ENCODE measurements around the gene CRTC1.
A peak's percentile ranks its signal among the peaks of the same experiment; 100 is the strongest.
"Not testable (repeated sequence)": the region's sequence is repeated elsewhere in the genome, so short reads cannot be mapped to it uniquely, and the experiment has no call there.

The CRTC1 gene

GRCh38 chr19:18733196-18733647 lies 49.7 kb downstream of the CRTC1 start:
- H3K79me1 ChIP-seq (ENCODE audit: low read depth, low read length) = peaks cover 12% of the 10 kb centered on the region

GRCh38 chr19:18733762-18734332 lies 50.4 kb downstream of the CRTC1 start:
- not testable (repeated sequence) for H2BK5ac ChIP-seq (ENCODE audit: low read length); H3K27ac ChIP-seq (replicated peaks; ENCODE audit: low read length); H3K18ac ChIP-seq (ENCODE audit: low read length); H3K36me3 ChIP-seq (replicated peaks in 1 of 2; ENCODE audit: control insufficient read depth in 2 of 2, insufficient read depth in 2 of 2, low read length in 2 of 2); H3K9ac ChIP-seq (ENCODE audit: low read depth, low read length, poor library complexity); H3K4me1 ChIP-seq (ENCODE audit: control insufficient read depth in 2 of 2, insufficient read depth in 1 of 2, low read depth in 1 of 2, low read length in 2 of 2); H4K91ac ChIP-seq (ENCODE audit: low read depth, low read length, poor library complexity); H3K4ac ChIP-seq (ENCODE audit: low read length); H2AFZ ChIP-seq (ENCODE audit: low read length); H2BK12ac ChIP-seq (ENCODE audit: low read length); H3K27me3 ChIP-seq (ENCODE audit: control insufficient read depth in 3 of 3, insufficient read depth in 3 of 3, low read depth in 1 of 3, low read length in 3 of 3); H2BK15ac ChIP-seq (ENCODE audit: low read length); H2AK5ac ChIP-seq (ENCODE audit: low read depth, low read length); H3K23ac ChIP-seq (ENCODE audit: low read depth, low read length, poor library complexity); H3K14ac ChIP-seq (ENCODE audit: low read length); DNase-seq (ENCODE audit: low spot score); H4K8ac ChIP-seq (ENCODE audit: low read depth, low read length); H2BK120ac ChIP-seq (ENCODE audit: low read depth, low read length); H3K4me3 ChIP-seq (ENCODE audit: low read length in 2 of 2); H3K9me3 ChIP-seq (replicated peaks in 1 of 2; ENCODE audit: control insufficient read depth in 2 of 2, insufficient read depth in 1 of 2, low read depth in 1 of 2, low read length in 2 of 2); H3K4me2 ChIP-seq (ENCODE audit: insufficient read depth, low read length, poor library complexity, severe bottlenecking)
- WGBS, 2 donors (ENCODE audit: extremely low coverage in 2 of 2, insufficient read length in 2 of 2, insufficient replicate concordance in 1 of 2) = no CpG with 5 or more reads among the region's 11 CpGs
- peaks cover 14% of the 10 kb centered on the region for H3K79me1 ChIP-seq (ENCODE audit: low read depth, low read length)

More at GRCh38 chr19:18733196-18733647, 49.7 kb downstream of the CRTC1 start:
- no peak overlapping the region for H2AFZ ChIP-seq (ENCODE audit: low read length)
- no peak overlapping the region for H4K8ac ChIP-seq (ENCODE audit: low read depth, low read length)
- no peak overlapping the region for H4K91ac ChIP-seq (ENCODE audit: low read depth, low read length, poor library complexity)
- no peak overlapping the region for H3K23ac ChIP-seq (ENCODE audit: low read depth, low read length, poor library complexity)
- H3K4ac ChIP-seq (ENCODE audit: low read length) = no peak overlapping the region
- H3K4me2 ChIP-seq (ENCODE audit: insufficient read depth, low read length, poor library complexity, severe bottlenecking) = no peak overlapping the region
- no peak for DNase-seq (ENCODE audit: low spot score)
- H2BK12ac ChIP-seq (ENCODE audit: low read length) = peak overlapping the region; percentile 41
- no peaks in the 10 kb centered on the region for H3K9me3 ChIP-seq (replicated peaks in 1 of 2; ENCODE audit: control insufficient read depth in 2 of 2, insufficient read depth in 1 of 2, low read depth in 1 of 2, low read length in 2 of 2)
- no peak overlapping the region for H2BK15ac ChIP-seq (ENCODE audit: low read length)
- H2BK120ac ChIP-seq (ENCODE audit: low read depth, low read length) = no peak overlapping the region
- WGBS, 2 donors (ENCODE audit: extremely low coverage in 2 of 2, insufficient read length in 2 of 2, insufficient replicate concordance in 1 of 2) = no CpG with 5 or more reads among the region's 11 CpGs
- H2AK5ac ChIP-seq (ENCODE audit: low read depth, low read length) = peak overlapping the region; percentile 37
- no peak overlapping the region for H3K4me3 ChIP-seq (ENCODE audit: low read length in 2 of 2)
- H3K18ac ChIP-seq (ENCODE audit: low read length) = no peak overlapping the region
- H3K14ac ChIP-seq (ENCODE audit: low read length) = no peak overlapping the region
- H3K27ac ChIP-seq (replicated peaks; ENCODE audit: low read length) = no peak overlapping the region
- H2BK5ac ChIP-seq (ENCODE audit: low read length) = no peak overlapping the region
- no peaks in the 10 kb centered on the region for H3K27me3 ChIP-seq (ENCODE audit: control insufficient read depth in 3 of 3, insufficient read depth in 3 of 3, low read depth in 1 of 3, low read length in 3 of 3)
- no peak overlapping the region for H3K9ac ChIP-seq (ENCODE audit: low read depth, low read length, poor library complexity)
- H3K36me3 ChIP-seq (replicated peaks in 1 of 2; ENCODE audit: control insufficient read depth in 2 of 2, insufficient read depth in 2 of 2, low read length in 2 of 2) = no peaks in the 10 kb centered on the region
- H3K4me1 ChIP-seq (ENCODE audit: control insufficient read depth in 2 of 2, insufficient read depth in 1 of 2, low read depth in 1 of 2, low read length in 2 of 2) = peaks cover 0 to 6% of the 10 kb centered on the region in 2 donors

GRCh38 chr19:18735324-18735723 lies 51.8 kb downstream of the CRTC1 start:
- Histone ChIP-seq H3K14ac (ENCODE audit: low read length) (peak overlapping the region; percentile 38), H3K27me3 (ENCODE audit: control insufficient read depth in 3 of 3, insufficient read depth in 3 of 3, low read depth in 1 of 3, low read length in 3 of 3) (no peaks in the 10 kb centered on the region), H4K8ac (ENCODE audit: low read depth, low read length) (no peak overlapping the region), H3K9ac (ENCODE audit: low read depth, low read length, poor library complexity) (no peak overlapping the region), H2BK12ac (ENCODE audit: low read length) (no peak overlapping the region), H3K9me3 (replicated peaks in 1 of 2; ENCODE audit: control insufficient read depth in 2 of 2, insufficient read depth in 1 of 2, low read depth in 1 of 2, low read length in 2 of 2) (no peaks in the 10 kb centered on the region), H3K27ac (replicated peaks; ENCODE audit: low read length) (no peak overlapping the region), H2AK5ac (ENCODE audit: low read depth, low read length) (peak overlapping the region; percentile 46), H3K18ac (ENCODE audit: low read length) (peak overlapping the region; percentile 76), H2AFZ (ENCODE audit: low read length) (no peak overlapping the region), H2BK5ac (ENCODE audit: low read length) (peak overlapping the region; percentile 78), H3K36me3 (replicated peaks in 1 of 2; ENCODE audit: control insufficient read depth in 2 of 2, insufficient read depth in 2 of 2, low read length in 2 of 2) (no peaks in the 10 kb centered on the region), H3K23ac (ENCODE audit: low read depth, low read length, poor library complexity) (peak overlapping the region; percentile 55), H3K4me3 (ENCODE audit: low read length in 2 of 2) (no peak overlapping the region), H3K4ac (ENCODE audit: low read length) (peak overlapping the region; percentile 66), H3K79me1 (ENCODE audit: low read depth, low read length) (peaks cover 14% of the 10 kb centered on the region), H2BK120ac (ENCODE audit: low read depth, low read length) (no peak overlapping the region), H3K4me1 (ENCODE audit: control insufficient read depth in 2 of 2, insufficient read depth in 1 of 2, low read depth in 1 of 2, low read length in 2 of 2) (peaks cover 5 to 13% of the 10 kb centered on the region in 2 donors), H3K4me2 (ENCODE audit: insufficient read depth, low read length, poor library complexity, severe bottlenecking) (no peak overlapping the region), H2BK15ac (ENCODE audit: low read length) (peak overlapping the region; percentile 37), H4K91ac (ENCODE audit: low read depth, low read length, poor library complexity) (no peak overlapping the region)
- no CpG with 5 or more reads among the region's 14 CpGs for WGBS, 2 donors (ENCODE audit: extremely low coverage in 2 of 2, insufficient read length in 2 of 2, insufficient replicate concordance in 1 of 2)
- DNase-seq (ENCODE audit: low spot score) = no peak

GRCh38 chr19:18735752-18736151 lies 52.3 kb downstream of the CRTC1 start:
- no peak overlapping the region for H3K4ac ChIP-seq (ENCODE audit: low read length)
- no CpG with 5 or more reads among the region's 9 CpGs for whole genome bisulfite sequencing, 2 donors (ENCODE audit: extremely low coverage in 2 of 2, insufficient read length in 2 of 2, insufficient replicate concordance in 1 of 2)
- peaks cover 7 to 15% of the 10 kb centered on the region in 2 donors for H3K4me1 ChIP-seq (ENCODE audit: control insufficient read depth in 2 of 2, insufficient read depth in 1 of 2, low read depth in 1 of 2, low read length in 2 of 2)

More at GRCh38 chr19:18735752-18736151, 52.3 kb downstream of the CRTC1 start:
- no peak for DNase-seq (ENCODE audit: low spot score)
- Histone ChIP-seq H4K91ac (ENCODE audit: low read depth, low read length, poor library complexity) (no peak overlapping the region), H3K23ac (ENCODE audit: low read depth, low read length, poor library complexity) (no peak overlapping the region), H3K9me3 (replicated peaks in 1 of 2; ENCODE audit: control insufficient read depth in 2 of 2, insufficient read depth in 1 of 2, low read depth in 1 of 2, low read length in 2 of 2) (no peaks in the 10 kb centered on the region), H3K9ac (ENCODE audit: low read depth, low read length, poor library complexity) (no peak overlapping the region), H3K79me1 (ENCODE audit: low read depth, low read length) (peaks cover 12% of the 10 kb centered on the region), H3K18ac (ENCODE audit: low read length) (peak overlapping the region; percentile 7), H3K4me3 (ENCODE audit: low read length in 2 of 2) (no peak overlapping the region), H3K27ac (replicated peaks; ENCODE audit: low read length) (no peak overlapping the region), H2BK120ac (ENCODE audit: low read depth, low read length) (no peak overlapping the region), H4K8ac (ENCODE audit: low read depth, low read length) (peak overlapping the region; percentile 82), H2AK5ac (ENCODE audit: low read depth, low read length) (peak overlapping the region; percentile 46), H2BK15ac (ENCODE audit: low read length) (peak overlapping the region; percentile 75), H2AFZ (ENCODE audit: low read length) (no peak overlapping the region), H3K14ac (ENCODE audit: low read length) (peak overlapping the region; percentile 6), H3K27me3 (ENCODE audit: control insufficient read depth in 3 of 3, insufficient read depth in 3 of 3, low read depth in 1 of 3, low read length in 3 of 3) (no peaks in the 10 kb centered on the region), H2BK12ac (ENCODE audit: low read length) (peak overlapping the region; percentile 41), H2BK5ac (ENCODE audit: low read length) (peak overlapping the region; percentile 87), H3K4me2 (ENCODE audit: insufficient read depth, low read length, poor library complexity, severe bottlenecking) (no peak overlapping the region), H3K36me3 (replicated peaks in 1 of 2; ENCODE audit: control insufficient read depth in 2 of 2, insufficient read depth in 2 of 2, low read length in 2 of 2) (no peaks in the 10 kb centered on the region)
